RPMI8226 (cell line): ENCODE data around the gene CHST8.

ENCODE experiments used
- DNase-seq: peaks from one replicate; pipeline ENCODE4 v3.0.0-alpha.2; 2015

CHST8 gene

GRCh38 chr19:33799476-33799875 lies 177.7 kb downstream of the CHST8 start:
- DNase-seq, result no peak

- DNase-seq, result no peak
Observed at GRCh38 chr19:33800012-33800680, 178.4 kb downstream of the CHST8 start.

- DNase-seq, result no peak
Observed at GRCh38 chr19:33801411-33801810, 179.7 kb downstream of the CHST8 start.

GRCh38 chr19:33802001-33802400 lies 180.2 kb downstream of the CHST8 start:
- DNase-seq, result no peak

- DNase-seq, result no peak
Observed at GRCh38 chr19:33802801-33803200, 181.0 kb downstream of the CHST8 start.

GRCh38 chr19:33803383-33803782 lies 181.6 kb downstream of the CHST8 start:
- DNase-seq, result no peak

- DNase-seq, result no peak
Observed at GRCh38 chr19:33804021-33804799, 182.5 kb downstream of the CHST8 start.

GRCh38 chr19:33805313-33805712 lies 183.6 kb downstream of the CHST8 start:
- DNase-seq, result no peak

GRCh38 chr19:33805840-33806433 lies 184.2 kb downstream of the CHST8 start:
- DNase-seq, result no peak

- no peak for DNase-seq
Observed at GRCh38 chr19:33806434-33806881, 184.7 kb downstream of the CHST8 start.

GRCh38 chr19:33808399-33808798 lies 186.6 kb downstream of the CHST8 start:
- no peak for DNase-seq

- DNase-seq, result no peak
Observed at GRCh38 chr19:33809960-33810359, 188.2 kb downstream of the CHST8 start.

GRCh38 chr19:33810821-33811220 lies 189.1 kb downstream of the CHST8 start:
- no peak for DNase-seq

- no peak for DNase-seq
Observed at GRCh38 chr19:33811246-33811645, 189.5 kb downstream of the CHST8 start.

- DNase-seq, result no peak
Observed at GRCh38 chr19:33811736-33812387, 190.1 kb downstream of the CHST8 start.

GRCh38 chr19:33812388-33813330 lies 190.9 kb downstream of the CHST8 start:
- no peak for DNase-seq

GRCh38 chr19:33813391-33814101 lies 191.8 kb downstream of the CHST8 start:
- DNase-seq, result no peak

GRCh38 chr19:33814181-33815165 lies 192.7 kb downstream of the CHST8 start:
- DNase-seq, result no peak

- no peak for DNase-seq
Observed at GRCh38 chr19:33815380-33816340, 193.9 kb downstream of the CHST8 start.
